ENCODE measurements around the gene SAG.
A peak's percentile ranks its signal among the peaks of the same experiment; 100 is the strongest.

Gene SAG

GRCh38 chr2:233281553-233281952 lies 26.1 kb upstream of the SAG start:
- no peaks in the 10 kb centered on the region for H3K4me1 Mint-ChIP-seq
- no peaks in the 10 kb centered on the region for H3K27me3 Mint-ChIP-seq (ENCODE audit: low read depth, poor library complexity)
- no peak for DNase-seq
- peak overlapping the region; percentile 68 for H3K27ac Mint-ChIP-seq
- H3K36me3 Mint-ChIP-seq (ENCODE audit: low read depth) = peaks cover 55% of the 10 kb centered on the region
- no peaks in the 10 kb centered on the region for H3K9me3 Mint-ChIP-seq
- TF ChIP-seq CTCF (IDR thresholded peaks at IDR 0.05) = no peak
- H3K4me3 Mint-ChIP-seq = no peak overlapping the region

- no peaks in the 10 kb centered on the region for H3K4me1 Mint-ChIP-seq
- no peak for DNase-seq
- TF ChIP-seq CTCF (IDR thresholded peaks at IDR 0.05) = no peak
- H3K27ac Mint-ChIP-seq = peak overlapping the region; percentile 68
- no peaks in the 10 kb centered on the region for H3K9me3 Mint-ChIP-seq
- peaks cover 61% of the 10 kb centered on the region for H3K36me3 Mint-ChIP-seq (ENCODE audit: low read depth)
- no peak overlapping the region for H3K4me3 Mint-ChIP-seq
- no peaks in the 10 kb centered on the region for H3K27me3 Mint-ChIP-seq (ENCODE audit: low read depth, poor library complexity)
These were observed 25.5 kb upstream of the SAG start for GRCh38 chr2:233281992-233282603.

- TF ChIP-seq CTCF (IDR thresholded peaks at IDR 0.05) = no peak
- DNase-seq = no peak
- Mint-ChIP-seq H3K4me3 (no peak overlapping the region), H3K4me1 (peaks cover 25% of the 10 kb centered on the region), H3K9me3 (no peaks in the 10 kb centered on the region), H3K36me3 (ENCODE audit: low read depth) (peaks cover 71% of the 10 kb centered on the region), H3K27ac (no peak overlapping the region), H3K27me3 (ENCODE audit: low read depth, poor library complexity) (no peaks in the 10 kb centered on the region)
These were observed 21.7 kb upstream of the SAG start for GRCh38 chr2:233285921-233286320.

GRCh38 chr2:233287871-233288270 lies 19.7 kb upstream of the SAG start:
- Mint-ChIP-seq H3K4me1 (peaks cover 25% of the 10 kb centered on the region), H3K36me3 (ENCODE audit: low read depth) (peaks cover 67% of the 10 kb centered on the region), H3K27ac (peak overlapping the region; percentile 77), H3K27me3 (ENCODE audit: low read depth, poor library complexity) (no peaks in the 10 kb centered on the region), H3K4me3 (no peak overlapping the region), H3K9me3 (no peaks in the 10 kb centered on the region)
- TF ChIP-seq CTCF (IDR thresholded peaks at IDR 0.05) = no peak
- DNase-seq = no peak

- H3K4me3 Mint-ChIP-seq = no peak overlapping the region
- no peak for TF ChIP-seq CTCF (IDR thresholded peaks at IDR 0.05)
- peaks cover 25% of the 10 kb centered on the region for H3K4me1 Mint-ChIP-seq
- H3K9me3 Mint-ChIP-seq = no peaks in the 10 kb centered on the region
- no peak for DNase-seq
- no peaks in the 10 kb centered on the region for H3K27me3 Mint-ChIP-seq (ENCODE audit: low read depth, poor library complexity)
- peaks cover 66% of the 10 kb centered on the region for H3K36me3 Mint-ChIP-seq (ENCODE audit: low read depth)
- peak overlapping the region; percentile 77 for H3K27ac Mint-ChIP-seq
These were observed 19.0 kb upstream of the SAG start for GRCh38 chr2:233288663-233289062.

- TF ChIP-seq CTCF (IDR thresholded peaks at IDR 0.05) = no peak
- no peaks in the 10 kb centered on the region for H3K27me3 Mint-ChIP-seq (ENCODE audit: low read depth, poor library complexity)
- H3K36me3 Mint-ChIP-seq (ENCODE audit: low read depth) = peaks cover 73% of the 10 kb centered on the region
- H3K4me1 Mint-ChIP-seq = peaks cover 25% of the 10 kb centered on the region
- peak overlapping the region; percentile 1 for H3K27ac Mint-ChIP-seq
- no peak overlapping the region for H3K4me3 Mint-ChIP-seq
- DNase-seq = no peak
- no peaks in the 10 kb centered on the region for H3K9me3 Mint-ChIP-seq
These were observed 18.0 kb upstream of the SAG start for GRCh38 chr2:233289648-233290047.

Data from nephron progenitor cell (in vitro differentiated cells).